Measurements from ENCODE around the gene FOLR2. TPM values are rescaled to one million over a fixed set of nuclear protein-coding genes. Genes with fewer than 3 reads are reported as not detected.

The FOLR2 gene
- total and polyA plus RNA-seq, 2 of the 8 experiments (the other 6 are each of a cell fraction or from before 2014, with no cell fraction given): not detected

DNA sequence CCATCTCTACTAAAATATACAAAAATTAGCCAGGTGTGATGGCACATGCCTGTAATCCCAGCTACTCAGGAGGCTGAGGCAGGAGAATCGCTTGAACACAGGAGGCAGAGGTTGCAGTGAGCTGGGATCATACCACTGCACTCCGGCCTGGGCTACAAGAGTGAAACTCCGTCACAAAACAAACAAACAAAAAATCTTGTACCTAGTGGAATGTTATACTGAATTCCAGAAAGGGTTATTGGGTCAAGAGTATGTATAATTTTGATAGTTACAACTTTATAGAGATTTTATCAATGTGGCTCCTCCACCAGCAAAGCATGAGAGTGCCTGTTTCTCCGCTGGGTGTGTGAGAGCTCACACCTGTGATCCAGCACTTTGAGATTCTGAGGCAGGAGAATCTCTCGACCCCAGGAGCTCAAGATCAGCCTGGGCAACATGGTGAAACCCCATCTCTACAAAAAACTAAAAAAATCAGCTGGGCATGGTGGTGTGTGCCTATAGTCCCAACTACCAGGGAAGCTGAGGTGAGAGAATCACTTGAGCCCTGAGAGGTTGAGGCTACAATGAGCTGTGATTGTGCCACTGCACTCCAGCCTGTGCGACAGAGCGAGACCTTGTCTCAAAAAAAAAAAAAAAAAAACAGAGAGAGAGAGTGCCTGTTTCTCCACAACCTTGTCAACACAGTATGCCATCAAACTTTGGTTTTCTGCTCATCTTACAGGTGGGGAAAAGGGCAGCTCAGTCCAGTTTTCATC lies 37.4 kb upstream of the FOLR2 start:
- Histone ChIP-seq H3K27me3 (replicated peaks in 1 of 4; ENCODE audit: control insufficient read depth in 3 of 4, extremely low read depth in 1 of 4, insufficient read depth in 3 of 4, low read length in 3 of 4) (no peaks in the 10 kb centered on the region), H3K56ac (replicated peaks; ENCODE audit: insufficient read length, low read depth, low read length) (no peak overlapping the region), H2BK15ac (ENCODE audit: low read length) (no peak overlapping the region), H3K79me2 (ENCODE audit: control insufficient read depth in 1 of 2, insufficient read depth in 2 of 2, low read length in 2 of 2) (no peaks in the 10 kb centered on the region), H3K4me1 (replicated peaks in 1 of 4; ENCODE audit: control insufficient read depth in 3 of 4, insufficient read depth in 4 of 4, low read length in 3 of 4) (no peaks in the 10 kb centered on the region), H2AFZ (ENCODE audit: low read length) (no peak overlapping the region), H3K36me3 (ENCODE audit: control insufficient read depth in 2 of 4, insufficient read depth in 4 of 4, low read length in 3 of 4) (no peaks in the 10 kb centered on the region), H3K4ac (replicated peaks; ENCODE audit: insufficient read length, low read depth, low read length) (no peak overlapping the region), H3K79me1 (ENCODE audit: low read depth, low read length) (no peaks in the 10 kb centered on the region), H2BK120ac (replicated peaks; ENCODE audit: low read depth, low read length) (no peak overlapping the region), H4K5ac (ENCODE audit: insufficient read length, low read depth, low read length) (no peak overlapping the region), H4K8ac (ENCODE audit: extremely low read depth, insufficient read depth, low read length) (no peak overlapping the region), H2BK20ac (ENCODE audit: low read length) (no peak overlapping the region), H3K4me3 (ENCODE audit: extremely low read depth in 1 of 4, insufficient read depth in 2 of 4, low read depth in 3 of 4, low read length in 4 of 4) (no peak overlapping the region), H3K23ac (ENCODE audit: insufficient read length) (no peak overlapping the region), H3K14ac (ENCODE audit: insufficient read length) (no peak overlapping the region), H3K9me3 (ENCODE audit: insufficient read depth in 2 of 2, low read depth in 1 of 2, low read length in 1 of 2) (no peaks in the 10 kb centered on the region), H3K4me2 (ENCODE audit: insufficient read depth in 1 of 2, low read depth in 2 of 2, low read length in 2 of 2) (no peak overlapping the region), H4K20me1 (replicated peaks in 1 of 2; ENCODE audit: control insufficient read depth in 1 of 2, insufficient read depth in 2 of 2, low read length in 2 of 2) (no peaks in the 10 kb centered on the region), H3K23me2 (ENCODE audit: low read depth, low read length) (no peaks in the 10 kb centered on the region), H4K91ac (replicated peaks; ENCODE audit: insufficient read length, low read length) (no peak overlapping the region), H2BK12ac (ENCODE audit: low read depth, low read length) (no peak overlapping the region), H2BK5ac (ENCODE audit: low read depth, low read length) (no peak overlapping the region), H2AK5ac (ENCODE audit: low read depth, low read length) (no peak overlapping the region), H3K9ac (replicated peaks in 1 of 4; ENCODE audit: extremely low read depth in 1 of 4, low read depth in 3 of 4, low read length in 3 of 4) (no peak overlapping the region), H3K27ac (ENCODE audit: low read depth, low read length) (no peak overlapping the region), H3K18ac (ENCODE audit: extremely low read depth, low read length) (no peak overlapping the region)
- no peak for FAIRE-seq
- WGBS, 2 experiments (ENCODE audit: extremely low coverage in 1 of 2, insufficient coverage in 1 of 2, insufficient read length in 1 of 2, insufficient replicate concordance in 2 of 2, low coverage in 1 of 2, low lambda C conversion rate in 2 of 2, missing lambda C conversion rate in 1 of 2): 85% methylated on average over 5 of the region's 7 CpGs; no CpG with 5 or more reads in 1 of the 2 experiments
- no peak for DNase-seq (ENCODE audit: low read depth in 1 of 2, low spot score in 2 of 2)
- CTCF ChIA-PET (ENCODE audit: partially characterized antibody): interaction anchor here (0.7 to 2.5 kb wide), 9 partner anchors 9 to 175 kb away, joined by 3 to 17 read pairs (median 3); no protein-coding TSS in a partner anchor
- POLR2A ChIA-PET (ENCODE audit: partially characterized antibody): interaction anchor here (1.2 kb wide), 1 partner anchor 67 kb away, joined by 3 read pairs; the partner anchor contains the start of gene ANAPC15

Measured in H1 (cell line).